Stimulated activated CD8-positive, alpha-beta memory T cell treated with anti-CD3 and anti-CD28 coated beads, Interleukin-15, amount 100 ng/mL, for 48 hours (primary cell): ENCODE measurements around the gene ARFGEF2.
A peak's percentile ranks its signal among the peaks of the same experiment; 100 is the strongest.
"Not testable (repeated sequence)": the region's sequence is repeated elsewhere in the genome, so short reads cannot be mapped to it uniquely, and the experiment has no call there.

Experiments
- DNase-seq, 2 donors: peaks; one replicate each; pipeline ENCODE4 v3.0.0-alpha.2; 2020; ENCODE audit warnings: low read depth in 2 of 2

Gene ARFGEF2

GRCh38 chr20:48995589-48995988 is 74.1 kb downstream of the ARFGEF2 start:
- no peak for DNase-seq

GRCh38 chr20:48999890-49000870 is 78.7 kb downstream of the ARFGEF2 start:
- DNase-seq = no peak

- no peak for DNase-seq
Measured at GRCh38 chr20:49001741-49002140, 80.2 kb downstream of the ARFGEF2 start.

GRCh38 chr20:49006446-49006980 is 85.0 kb downstream of the ARFGEF2 start:
- no peak for DNase-seq

GRCh38 chr20:49009899-49010631 is 88.6 kb downstream of the ARFGEF2 start:
- no peak for DNase-seq

- no peak for DNase-seq
Measured at GRCh38 chr20:49024220-49024619, 102.7 kb downstream of the ARFGEF2 start.

- not testable (repeated sequence) for DNase-seq
Measured at GRCh38 chr20:49028177-49028576, 106.7 kb downstream of the ARFGEF2 start.

- DNase-seq = no peak
Measured at GRCh38 chr20:49028684-49029083, 107.2 kb downstream of the ARFGEF2 start.

- no peak for DNase-seq
Measured at GRCh38 chr20:49029203-49029602, 107.7 kb downstream of the ARFGEF2 start.

GRCh38 chr20:49030954-49031619 is 109.6 kb downstream of the ARFGEF2 start:
- no peak for DNase-seq

GRCh38 chr20:49032455-49032854 is 110.9 kb downstream of the ARFGEF2 start:
- no peak for DNase-seq

GRCh38 chr20:49034070-49034732 is 112.7 kb downstream of the ARFGEF2 start:
- no peak for DNase-seq

- DNase-seq = peak in 1 of 2 donors; percentile 4
Measured at GRCh38 chr20:49037962-49038387, 116.5 kb downstream of the ARFGEF2 start.

- no peak for DNase-seq
Measured at GRCh38 chr20:49039854-49040253, 118.3 kb downstream of the ARFGEF2 start.

GRCh38 chr20:49043000-49043399 is 121.5 kb downstream of the ARFGEF2 start:
- no peak for DNase-seq

GRCh38 chr20:49045440-49046086 is 124.1 kb downstream of the ARFGEF2 start:
- DNase-seq = peak in 1 of 2 donors; percentile 2

GRCh38 chr20:49046087-49046900 is 124.8 kb downstream of the ARFGEF2 start, which contains the start of gene CSE1L:
Gene CSE1L (plus strand): TSS chr20:49046312. CDS start chr20:49058464, 12,152 bp downstream.
- peak; percentile 90 to 91 for DNase-seq

GRCh38 chr20:49052334-49052733 is 130.8 kb downstream of the ARFGEF2 start:
- DNase-seq = no peak

GRCh38 chr20:49054056-49054643 is 132.6 kb downstream of the ARFGEF2 start:
- DNase-seq = no peak
